ENCODE results near the gene RAB9A.

The RAB9A gene

DNA sequence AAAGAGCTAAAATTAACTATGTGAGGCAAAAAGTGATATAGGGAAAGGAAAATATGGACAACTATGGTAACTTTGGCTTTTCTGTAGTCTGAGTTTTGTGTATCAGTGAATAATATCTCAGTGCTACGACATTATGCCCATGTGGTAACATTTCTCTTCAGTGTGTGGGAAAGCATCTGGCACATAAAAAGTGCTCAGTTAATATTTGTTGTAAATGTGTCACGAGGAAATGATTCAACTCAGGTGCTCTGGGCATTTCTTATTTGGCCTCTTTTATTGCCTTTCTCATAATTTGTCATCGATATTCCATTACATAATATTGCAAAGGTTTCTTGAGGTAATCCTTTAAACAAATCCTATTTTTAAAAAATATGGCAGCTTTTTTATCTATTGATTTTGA is 63.2 kb downstream of the RAB9A start:
- DNase-seq = no peak

DNA sequence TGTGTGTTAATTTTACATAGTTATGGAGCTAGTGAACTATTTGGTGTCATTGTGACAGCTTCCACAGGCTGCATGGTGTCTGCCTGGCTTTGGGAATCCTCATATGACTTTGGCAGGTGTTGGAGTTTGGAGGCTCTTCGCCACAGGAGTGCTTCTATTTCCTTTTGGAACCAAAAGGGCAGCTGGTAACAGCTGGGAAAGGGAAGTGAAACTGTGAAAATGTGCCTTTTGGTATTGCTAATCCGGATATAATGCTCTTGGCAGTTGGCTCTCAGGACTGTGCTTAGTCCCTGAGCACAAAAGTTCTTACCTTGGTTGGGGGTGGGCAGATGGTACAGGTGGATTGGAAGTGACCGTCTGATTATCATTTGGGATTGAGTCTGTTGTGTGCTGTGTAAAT is 63.7 kb downstream of the RAB9A start:
- DNase-seq = no peak

DNA sequence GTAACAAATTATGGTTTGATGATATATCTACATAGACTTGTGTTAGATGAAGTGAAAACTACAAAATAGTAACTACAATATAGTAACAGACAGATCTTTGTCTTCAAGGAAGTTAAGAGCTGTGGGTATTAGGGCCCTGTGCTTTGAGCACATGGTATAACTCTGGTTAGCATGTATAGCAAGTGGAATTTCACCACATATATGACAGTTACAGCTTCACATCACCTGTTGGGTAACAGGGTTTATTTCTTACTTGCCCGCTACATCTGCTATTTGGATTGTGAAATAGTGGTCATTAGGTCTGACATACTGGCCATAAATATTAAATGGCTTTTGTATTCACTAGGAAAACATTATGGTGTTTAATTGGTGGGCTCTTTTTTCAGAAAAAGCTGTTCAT is 65.8 kb downstream of the RAB9A start:
- DNase-seq = no peak

DNA sequence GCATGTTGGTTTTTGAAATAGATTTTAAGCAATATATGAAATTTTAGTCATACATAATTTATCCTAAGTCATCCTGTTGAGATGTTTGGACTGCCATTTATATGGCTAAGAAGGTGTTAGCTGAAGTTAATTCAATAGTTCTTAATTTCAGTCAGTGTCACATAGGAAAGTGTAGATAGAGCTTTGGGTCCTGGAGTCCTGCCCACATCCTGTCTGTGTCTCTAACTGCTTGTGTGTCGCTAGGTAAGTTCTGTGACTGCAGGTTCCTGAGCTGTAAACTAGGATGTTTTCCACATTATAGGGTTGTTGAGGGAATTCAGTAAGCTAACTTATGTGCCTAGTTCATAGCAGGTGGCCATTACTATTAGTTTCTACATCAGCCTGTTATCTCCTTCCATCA is 66.3 kb downstream of the RAB9A start:
- peak; percentile 32 for DNase-seq

DNA sequence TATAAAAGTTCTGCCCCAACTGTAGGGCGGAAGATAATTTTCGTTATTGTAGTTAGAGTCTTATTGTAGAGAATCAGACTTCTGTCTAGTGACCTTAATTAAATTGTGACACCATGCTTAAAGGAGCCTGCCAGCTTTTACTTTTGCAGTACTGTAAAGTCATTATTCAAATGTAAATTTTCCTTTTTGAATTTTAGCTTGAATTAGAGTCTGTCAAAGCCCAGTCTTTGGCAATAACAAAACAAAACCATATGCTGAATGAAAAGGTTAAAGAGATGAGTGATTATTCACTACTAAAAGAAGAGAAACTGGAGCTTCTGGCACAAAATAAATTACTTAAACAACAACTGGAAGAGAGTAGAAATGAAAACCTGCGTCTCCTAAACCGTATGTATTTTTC is 67.5 kb downstream of the RAB9A start:
- no peak for DNase-seq

DNA sequence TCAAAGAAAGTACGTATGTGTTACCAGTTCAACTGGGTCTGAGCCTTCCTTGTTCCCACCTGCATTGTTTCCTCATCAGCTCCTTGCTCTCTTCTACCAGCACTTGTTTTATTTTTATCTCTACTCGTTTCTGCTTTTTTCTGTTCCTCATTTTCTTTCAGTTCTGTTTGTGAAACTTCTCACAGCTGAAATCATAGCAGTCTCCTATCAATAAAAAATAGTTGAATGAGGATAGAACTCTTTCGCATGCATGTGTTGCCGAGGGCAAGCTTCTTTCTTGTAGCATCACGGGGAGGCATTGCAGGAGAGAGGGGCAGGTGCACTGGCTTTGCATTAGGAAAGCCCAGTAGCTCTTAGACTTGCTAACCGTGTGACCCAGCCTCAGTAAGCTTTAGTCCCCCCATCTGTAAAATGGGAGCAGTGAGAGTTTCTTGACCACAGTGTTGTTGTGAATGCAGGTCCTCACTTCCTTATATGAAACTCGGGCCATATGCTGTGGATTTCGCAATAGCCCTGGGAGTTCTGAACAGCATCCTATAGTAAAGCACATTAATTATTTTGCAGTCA is 70.3 kb downstream of the RAB9A start:
- no peak for DNase-seq

All from activated CD4-positive, alpha-beta T cell treated with anti-CD3 and anti-CD28 coated beads, Interleukin-2, Interleukin-6, amounts not matched to agents 100 ng/mL and 50 ng/mL, durations not matched to agents 16 hours and 8 hours (primary cell).